PC-9 (cell line): Measurements from ENCODE around the gene MTCH2.

Experiments used
- CTCF ChIP-seq: fragments of 200-600 bp; sonication (generic); conservative IDR thresholded peaks from 2 replicates; pipeline ENCODE4 v1.6.1; 2017; ENCODE audit warnings: mixed run types, antibody characterized with exemption, mild to moderate bottlenecking, moderate library complexity
- EZH2 ChIP-seq: fragments of 200-600 bp; sonication (generic); IDR thresholded peaks from 2 replicates; pipeline ENCODE4 v1.8.0; 2017; ENCODE audit warnings: antibody characterized with exemption, low read depth

DNA sequence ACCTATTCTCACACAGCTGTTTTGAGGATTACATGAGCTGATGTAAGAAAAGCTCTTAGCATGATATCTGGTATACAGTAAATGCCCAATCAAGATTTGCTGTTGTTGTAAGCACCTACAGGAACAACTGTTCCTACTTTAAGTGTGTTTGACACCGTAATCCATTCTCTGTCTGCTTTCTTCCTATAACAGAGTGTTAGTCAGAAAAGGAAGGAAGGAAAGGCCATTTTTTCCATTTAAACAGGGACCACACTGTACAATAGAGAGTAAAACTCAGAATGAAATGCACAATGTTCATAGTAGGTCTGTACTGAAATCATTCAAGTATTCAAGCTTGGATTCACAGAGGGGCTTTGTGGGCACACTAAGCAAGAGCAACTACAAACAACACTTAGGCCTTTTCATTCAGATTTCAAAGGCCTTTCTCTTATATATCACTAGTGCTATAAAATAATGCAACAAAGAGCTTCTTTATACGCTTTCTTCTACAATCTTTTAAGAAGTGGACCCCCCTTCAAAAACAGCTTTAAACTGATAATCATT, 21.5 kb downstream of the MTCH2 start:
- no peak for TF ChIP-seq CTCF
- no peak for TF ChIP-seq EZH2
